Tibial nerve (tissue), 4 donors: ENCODE measurements around the gene RCSD1. TPM values are rescaled to one million over a fixed set of nuclear protein-coding genes. Genes with fewer than 3 reads are reported as not detected.

Experiments
- DNase-seq, 2 donors: peaks; one replicate each; pipeline ENCODE4 v3.0.0-alpha.2; 2019; ENCODE audit warnings: low spot score in 2 of 2
- H3K27ac ChIP-seq, 4 donors: fragments of 200-600 bp; sonication (generic) in 3 of 4; one replicate each; pipeline ENCODE4 v1.5.1; 2017 to 2019; ENCODE audit warnings: mild to moderate bottlenecking in 1 of 4
- H3K27me3 ChIP-seq, 2 donors: fragments of 200-600 bp; sonication (generic) in 1 of 2; one replicate each; pipeline versions ENCODE4 v1.5.1 to v1.6.0; 2017 to 2019
- H3K36me3 ChIP-seq, 3 donors: fragments of 200-600 bp; sonication (generic); one replicate each; pipeline ENCODE4 v1.5.1; 2018 to 2019
- H3K4me1 ChIP-seq, 4 donors: fragments of 200-600 bp; sonication (generic) in 3 of 4; one replicate each; pipeline ENCODE4 v1.5.1; 2017 to 2019
- H3K4me3 ChIP-seq, 4 donors: fragments of 200-600 bp; sonication (generic) in 3 of 4; one replicate each; pipeline ENCODE4 v1.5.1; 2017 to 2019; ENCODE audit warnings: mild to moderate bottlenecking in 1 of 4, moderate library complexity in 1 of 4
- H3K9me3 ChIP-seq, 4 donors: fragments of 200-600 bp; sonication (generic) in 3 of 4; one replicate each; pipeline ENCODE4 v1.5.1; 2017 to 2019
- CTCF ChIP-seq, 5 experiments: fragments of 200-600 bp in 3 of 5; fragments of 450-650 bp in 2 of 5; sonication (generic) in 3 of 5; IDR thresholded peaks; one replicate each; pipeline ENCODE4 v1.5.1; 2016 to 2019; ENCODE audit warnings: antibody characterized with exemption in 5 of 5, mild to moderate bottlenecking in 3 of 5, moderate library complexity in 2 of 5
- EP300 ChIP-seq, 2 donors: sonication (generic); formaldehyde crosslinking; IDR thresholded peaks; one replicate each; pipeline ENCODE4 v1.6.1; 2017; ENCODE audit warnings: antibody characterized with exemption in 2 of 2, mild to moderate bottlenecking in 1 of 2
- POLR2A ChIP-seq, 2 donors: fragments of 450-650 bp; IDR thresholded peaks; one replicate each; pipeline ENCODE4 v1.6.1; 2017; ENCODE audit warnings: antibody characterized with exemption in 2 of 2, mild to moderate bottlenecking in 2 of 2, moderate library complexity in 2 of 2
- WGBS, 2 donors: methylation state at CpG; one replicate each; pipeline ENCODE4 v1.1.5; 2018; 5-methylcytosine and 5-hydroxymethylcytosine counted together
- total RNA-seq, 4 donors: library from RNA; depleted of rRNA; stranded (reverse); fragments of >200 nt; gene quantifications; one replicate each; pipeline ENCODE4 v1.1.0, GENCODE V29; 2016

Gene RCSD1
- total RNA-seq, 4 donors from 2014 or later: 10.0 to 17.7 (median 12.9) TPM

GRCh38 chr1:167625040-167625823 lies 4.8 kb upstream of the RCSD1 start:
- WGBS, 2 donors: 97 to 99% methylated on average over 2 of the region's 2 CpGs
- H3K9me3 ChIP-seq: peaks cover 0 to 6% (median 0%) of the 10 kb centered on the region in 4 donors
- DNase-seq: no peak
- peaks cover 0 to 3% of the 10 kb centered on the region in 2 donors for H3K27me3 ChIP-seq
- H3K4me1 ChIP-seq: peaks cover 0 to 17% (median 8%) of the 10 kb centered on the region in 4 donors
- no peak for TF ChIP-seq CTCF (IDR thresholded peaks at IDR 0.05)
- TF ChIP-seq POLR2A (IDR thresholded peaks at IDR 0.05): no peak
- no peak for TF ChIP-seq EP300 (IDR thresholded peaks at IDR 0.05)
- H3K36me3 ChIP-seq: no peaks in the 10 kb centered on the region
- no peak overlapping the region for H3K27ac ChIP-seq
- no peak overlapping the region for H3K4me3 ChIP-seq

GRCh38 chr1:167627615-167627864 lies 2.5 kb upstream of the RCSD1 start:
- H3K27ac ChIP-seq: peak overlapping the region in 2 of 4 donors; percentile 18 to 96
- TF ChIP-seq CTCF (IDR thresholded peaks at IDR 0.05): no peak
- TF ChIP-seq EP300 (IDR thresholded peaks at IDR 0.05): no peak
- TF ChIP-seq POLR2A (IDR thresholded peaks at IDR 0.05): no peak
- H3K9me3 ChIP-seq: peaks cover 0 to 6% (median 0%) of the 10 kb centered on the region in 4 donors
- H3K27me3 ChIP-seq: peaks cover 0 to 3% of the 10 kb centered on the region in 2 donors
- H3K4me1 ChIP-seq: peaks cover 0 to 17% (median 8%) of the 10 kb centered on the region in 4 donors
- DNase-seq: no peak
- WGBS, 2 donors: 68 to 93% methylated on average over 3 of the region's 3 CpGs
- no peaks in the 10 kb centered on the region for H3K36me3 ChIP-seq
- H3K4me3 ChIP-seq: no peak overlapping the region

GRCh38 chr1:167627865-167628641 lies 2.0 kb upstream of the RCSD1 start:
- Histone ChIP-seq H3K4me1 (peaks cover 0 to 17% (median 8%) of the 10 kb centered on the region in 4 donors), H3K9me3 (peaks cover 0 to 6% (median 0%) of the 10 kb centered on the region in 4 donors), H3K27ac (peak overlapping the region in 3 of 4 donors; percentile 18 to 96 (median 60)), H3K27me3 (peaks cover 0 to 3% of the 10 kb centered on the region in 2 donors), H3K36me3 (no peaks in the 10 kb centered on the region), H3K4me3 (no peak overlapping the region)
- TF ChIP-seq EP300 (IDR thresholded peaks at IDR 0.05): no peak
- TF ChIP-seq POLR2A (IDR thresholded peaks at IDR 0.05): no peak
- no peak for TF ChIP-seq CTCF (IDR thresholded peaks at IDR 0.05)
- DNase-seq: no peak
- WGBS, 2 donors: 71 to 74% methylated on average over 10 of the region's 10 CpGs

- Histone ChIP-seq H3K36me3 (no peaks in the 10 kb centered on the region), H3K4me1 (peaks cover 0 to 17% (median 8%) of the 10 kb centered on the region in 4 donors), H3K27ac (peak overlapping the region in 3 of 4 donors; percentile 81 to 96 (median 85)), H3K9me3 (peaks cover 0 to 6% (median 0%) of the 10 kb centered on the region in 4 donors), H3K27me3 (peaks cover 0 to 3% of the 10 kb centered on the region in 2 donors), H3K4me3 (peak overlapping the region in 1 of 4 donors; percentile 68)
- no peak for TF ChIP-seq EP300 (IDR thresholded peaks at IDR 0.05)
- no peak for TF ChIP-seq CTCF (IDR thresholded peaks at IDR 0.05)
- no peak for TF ChIP-seq POLR2A (IDR thresholded peaks at IDR 0.05)
- DNase-seq: no peak
- WGBS, 2 donors: 68 to 84% methylated on average over 12 of the region's 12 CpGs
These were observed 1.1 kb upstream of the RCSD1 start for GRCh38 chr1:167628741-167629515.
